HG03066 (cell line): ENCODE measurements around the gene ABHD16A.
"Not testable (repeated sequence)": the region's sequence is repeated elsewhere in the genome, so short reads cannot be mapped to it uniquely, and the experiment has no call there.

Source experiments
- ATAC-seq: cut with Tn5 transposase; IDR thresholded peaks from one replicate; pipeline ENCODE4 v1.9.1; 2021; ENCODE audit warnings: low read depth; ENCODE audit not compliant: unreplicated experiment

Gene ABHD16A

DNA sequence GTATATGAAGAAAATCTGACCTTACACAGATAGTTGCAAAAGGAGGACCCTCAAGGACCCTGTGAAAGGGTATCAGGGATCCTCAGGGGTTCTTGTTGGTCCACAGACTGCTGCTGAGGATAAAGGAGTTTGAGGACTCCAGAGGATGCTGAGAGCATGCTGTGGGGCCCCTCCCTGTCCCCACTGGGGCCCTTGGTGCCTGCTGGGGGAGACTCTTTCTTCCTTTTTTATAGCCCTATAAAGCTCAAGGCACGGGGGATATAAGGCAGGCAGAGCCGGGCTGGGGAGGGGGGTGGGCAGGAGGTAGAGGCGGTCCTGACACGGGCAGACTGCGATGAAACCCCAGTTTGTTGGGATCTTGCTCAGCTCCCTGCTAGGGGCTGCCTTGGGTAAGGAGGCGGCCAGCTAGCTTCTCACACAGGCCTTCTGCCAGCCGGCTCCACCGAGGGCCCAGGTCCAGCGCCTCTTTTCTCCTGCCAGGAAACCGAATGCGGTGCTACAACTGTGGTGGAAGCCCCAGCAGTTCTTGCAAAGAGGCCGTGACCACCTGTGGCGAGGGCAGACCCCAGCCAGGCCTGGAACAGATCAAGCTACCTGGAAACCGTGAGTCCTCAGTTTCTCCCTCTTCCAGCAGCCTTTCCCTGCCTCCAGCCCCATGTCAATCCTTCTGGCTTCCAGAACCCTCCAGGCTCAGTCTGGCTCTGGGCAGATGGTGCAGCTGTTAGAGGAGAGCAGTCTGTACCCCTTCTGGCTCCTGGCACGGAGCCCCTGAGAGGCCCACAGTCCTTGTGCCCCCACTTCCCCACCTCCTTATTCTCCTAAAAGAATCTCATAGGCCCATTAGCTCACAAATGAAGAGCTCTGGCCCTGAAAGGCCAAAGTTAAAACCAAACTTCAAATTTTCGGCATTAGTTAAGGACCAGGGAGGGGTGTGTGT lies 12.2 kb upstream of the ABHD16A start, which contains the start of gene LY6G6D:
LY6G6D (plus strand) TSS at position 327 of the 937 bp plus-strand sequence; CDS start at position 335, 8 bp downstream.
- no peak for ATAC-seq

DNA sequence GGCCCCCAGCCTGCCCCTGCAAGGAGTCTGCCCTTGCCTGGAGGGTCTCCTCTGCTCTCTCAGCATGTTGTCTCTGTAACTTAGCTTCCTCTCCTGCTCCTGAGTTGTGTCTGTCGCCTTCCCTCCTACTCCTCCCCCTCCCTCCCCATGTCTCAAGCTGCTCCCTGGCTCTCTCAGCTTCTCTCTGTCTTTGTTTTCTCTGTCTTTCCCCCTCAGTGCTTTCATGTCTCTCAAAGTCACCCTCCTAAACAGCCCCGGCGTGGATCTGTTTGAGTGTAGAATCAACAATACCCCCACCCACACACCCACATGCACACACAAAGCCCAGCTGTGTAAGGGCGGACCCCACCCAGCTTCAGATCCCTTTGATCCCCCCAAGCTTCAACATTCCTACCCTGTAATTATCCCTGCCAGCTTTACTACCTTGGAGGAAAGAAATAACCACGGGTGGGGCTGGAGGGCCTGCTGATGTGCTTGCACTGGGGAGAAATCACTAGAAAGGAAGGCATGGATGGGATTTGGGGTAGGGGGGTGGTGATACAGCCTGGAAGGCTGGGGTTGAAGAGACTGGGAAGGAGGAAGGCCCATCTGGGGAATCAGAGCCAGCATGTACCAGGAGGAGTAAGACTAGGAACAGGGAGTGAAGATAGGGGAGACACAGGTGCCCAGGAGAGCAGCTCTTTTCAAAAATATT lies 11.0 kb upstream of the ABHD16A start:
- ATAC-seq, result no peak

DNA sequence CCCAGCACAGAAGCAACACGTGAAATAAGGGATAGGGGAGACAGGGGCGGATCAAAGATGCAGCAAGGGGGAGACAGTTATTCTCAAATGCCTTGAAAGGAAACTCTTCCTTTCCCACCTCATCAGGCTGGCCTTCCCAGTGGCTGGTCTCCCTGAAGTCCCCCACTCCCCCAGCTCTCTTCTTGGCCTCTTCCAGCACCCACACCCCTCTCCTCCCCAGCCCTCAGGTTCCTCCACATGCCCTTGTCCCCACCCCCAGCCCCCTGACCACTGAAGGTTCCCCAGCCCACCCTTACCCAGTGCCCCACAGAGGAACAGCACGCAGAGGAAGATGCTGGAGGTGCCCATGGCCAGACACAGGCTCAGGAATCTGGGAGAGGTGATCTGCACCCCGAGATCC lies 10.3 kb upstream of the ABHD16A start:
- no peak for ATAC-seq

DNA sequence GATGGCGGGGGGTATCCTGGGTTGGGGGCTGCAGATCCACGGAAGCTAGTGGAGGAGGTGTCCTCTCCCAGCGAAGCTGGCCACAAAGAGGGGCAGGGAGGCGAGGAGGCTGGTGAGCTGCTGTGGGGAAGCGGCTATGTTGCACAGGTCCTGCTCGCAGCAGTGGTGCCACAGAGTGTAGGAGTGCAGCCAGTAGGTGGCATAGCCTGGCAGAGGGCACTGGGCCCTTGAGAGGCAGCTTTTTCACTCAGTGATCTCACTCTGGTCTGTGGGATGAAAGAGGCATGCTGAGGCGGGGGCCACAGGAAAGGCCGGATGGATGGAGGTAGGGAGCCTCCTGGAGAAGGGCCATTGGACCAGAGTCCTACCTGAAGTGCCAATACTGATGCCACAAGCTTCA lies 9.2 kb upstream of the ABHD16A start:
- ATAC-seq, result no peak

DNA sequence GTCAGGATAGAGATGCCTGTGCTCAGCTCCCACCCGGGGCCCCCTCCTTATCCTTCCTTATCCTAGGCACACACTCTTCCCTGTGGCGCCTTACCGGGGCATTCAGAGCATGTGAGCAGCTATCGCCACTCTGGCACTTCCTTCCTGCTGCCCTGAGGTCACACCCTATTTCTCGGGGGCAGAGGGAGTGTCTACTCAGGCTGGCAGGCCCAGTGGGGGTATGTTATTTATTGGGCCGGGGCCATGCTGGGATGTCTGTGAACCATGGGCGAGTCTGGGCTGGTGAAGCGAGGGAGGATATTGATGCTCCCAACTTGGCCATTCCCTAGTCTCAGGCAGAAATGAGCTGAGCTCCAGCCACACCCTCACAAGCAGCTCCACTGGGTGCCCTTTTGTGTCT lies 8.1 kb upstream of the ABHD16A start:
- no peak for ATAC-seq

DNA sequence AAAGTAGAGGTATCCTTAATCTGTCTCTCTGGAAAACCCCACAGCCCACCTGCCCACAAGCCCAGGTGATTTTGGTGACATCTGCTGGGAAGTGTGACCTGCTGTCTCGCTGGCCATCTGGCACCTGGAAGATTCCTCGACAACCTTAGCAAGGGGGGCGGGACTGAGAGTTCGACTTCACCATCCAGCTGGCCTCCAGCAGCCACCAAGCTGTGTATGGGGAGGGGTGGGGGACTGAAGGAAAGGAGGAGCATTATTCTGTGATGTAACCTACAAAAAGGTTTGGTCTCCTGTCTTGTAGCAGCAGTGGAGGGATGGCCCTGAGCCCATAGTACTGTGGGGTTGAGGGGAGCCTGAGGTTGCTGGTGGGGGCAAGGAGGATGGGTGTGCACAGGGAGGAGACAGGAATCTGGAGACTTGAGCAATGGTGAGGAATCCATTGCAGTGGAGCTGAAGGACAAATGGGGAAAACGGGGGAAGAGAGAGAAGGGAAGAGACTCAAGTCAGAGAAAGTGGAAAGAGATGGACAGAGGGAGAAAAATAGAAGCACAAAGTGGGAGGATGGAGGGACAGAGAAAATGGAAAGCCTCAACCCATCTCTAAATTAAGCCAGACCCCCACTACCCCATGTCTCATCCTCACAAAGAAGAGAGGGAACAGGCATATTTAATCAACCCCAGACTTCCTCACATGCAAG lies 7.5 kb upstream of the ABHD16A start:
- ATAC-seq, result no peak

DNA sequence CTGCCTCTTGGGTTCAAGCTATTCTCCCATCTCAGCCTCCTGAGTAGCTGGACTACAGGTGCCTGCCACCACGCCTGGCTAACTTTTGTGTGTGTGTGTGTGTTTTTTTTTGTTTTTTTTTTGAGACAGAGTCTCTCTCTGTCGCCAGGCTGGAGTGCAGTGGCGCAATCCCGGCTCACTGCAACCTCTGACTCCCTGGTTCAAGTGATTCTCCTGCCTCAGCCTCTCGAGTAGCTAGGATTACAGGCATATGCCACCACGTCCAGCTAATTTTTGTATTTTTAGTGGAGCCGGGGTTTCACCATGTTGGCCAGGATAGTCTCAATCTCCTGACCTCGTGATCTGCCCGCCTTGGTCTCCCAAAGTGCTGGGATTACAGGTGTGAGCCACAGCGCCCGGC lies 6.0 kb upstream of the ABHD16A start:
- ATAC-seq, result not testable (repeated sequence)

DNA sequence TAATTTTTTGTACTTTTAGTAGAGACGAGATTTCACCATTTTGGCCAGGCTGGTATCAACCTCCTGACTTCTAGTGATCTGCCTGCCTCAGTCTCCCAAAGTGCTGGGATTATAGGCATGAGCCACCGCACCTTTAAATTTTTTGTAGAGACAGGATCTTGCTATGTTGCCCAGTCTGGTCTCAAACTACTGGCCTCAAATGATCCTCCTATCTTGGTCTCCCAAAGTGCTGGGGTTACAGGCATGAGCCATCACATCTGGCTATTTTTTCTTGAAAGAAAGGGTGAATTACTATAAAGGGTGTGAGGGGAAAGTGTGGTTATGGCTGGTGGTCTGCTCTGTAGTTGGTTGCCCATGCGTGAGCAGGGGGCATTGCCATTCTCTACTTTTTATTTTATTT lies 5.1 kb upstream of the ABHD16A start:
- no peak for ATAC-seq

DNA sequence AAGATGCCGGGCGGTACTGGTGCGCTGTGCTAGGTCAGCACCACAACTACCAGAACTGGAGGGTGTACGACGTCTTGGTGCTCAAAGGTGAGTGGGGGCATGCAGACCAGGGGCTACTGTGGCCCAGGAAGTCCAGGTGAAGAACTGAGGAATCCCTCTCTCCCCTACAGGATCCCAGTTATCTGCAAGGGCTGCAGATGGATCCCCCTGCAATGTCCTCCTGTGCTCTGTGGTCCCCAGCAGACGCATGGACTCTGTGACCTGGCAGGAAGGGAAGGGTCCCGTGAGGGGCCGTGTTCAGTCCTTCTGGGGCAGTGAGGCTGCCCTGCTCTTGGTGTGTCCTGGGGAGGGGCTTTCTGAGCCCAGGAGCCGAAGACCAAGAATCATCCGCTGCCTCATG lies 4.6 kb upstream of the ABHD16A start:
- ATAC-seq, result no peak

DNA sequence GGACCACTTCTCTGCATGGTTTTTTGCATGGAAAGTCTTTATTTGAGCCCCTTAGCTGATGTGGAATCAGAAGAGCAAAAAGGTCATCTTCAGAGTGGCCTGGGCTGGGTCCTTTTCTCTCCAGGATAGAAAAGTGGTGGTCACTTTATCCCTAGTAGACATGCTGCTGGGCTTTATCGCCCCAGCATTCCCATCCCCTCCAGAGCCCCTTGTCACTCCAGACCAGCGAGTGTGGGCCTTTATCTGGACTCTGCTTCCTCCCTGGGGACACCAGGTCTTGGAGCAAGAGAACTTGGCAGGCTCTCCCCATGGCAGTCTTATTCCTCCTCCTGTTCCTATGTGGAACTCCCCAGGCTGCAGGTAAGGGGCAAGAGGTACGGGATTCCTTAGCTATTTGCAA lies 3.5 kb upstream of the ABHD16A start, which contains the start of gene LY6G6F:
LY6G6F (plus strand) TSS at position 268 of the 400 bp plus-strand sequence; CDS start at position 309, 41 bp downstream.
- ATAC-seq, result no peak

DNA sequence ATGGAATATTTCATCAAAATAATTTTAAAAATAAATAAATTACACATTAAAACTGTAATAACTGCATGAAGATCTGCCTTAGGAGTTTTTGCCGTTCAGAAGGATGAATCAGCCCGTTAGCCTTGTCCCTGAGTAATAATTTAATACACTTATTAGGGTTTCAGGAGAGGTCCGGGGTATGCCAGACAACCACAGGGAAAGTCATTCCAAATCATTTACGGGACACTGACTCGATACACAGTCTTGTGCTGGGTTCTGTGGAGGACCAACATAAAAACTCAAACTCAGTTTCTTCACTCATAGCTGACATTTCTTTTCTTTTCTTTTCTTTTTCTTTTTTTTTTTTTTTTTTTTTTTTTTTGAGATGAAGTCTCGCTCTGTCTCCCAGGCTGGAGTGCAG lies 2.8 kb upstream of the ABHD16A start:
- ATAC-seq, result no peak

DNA sequence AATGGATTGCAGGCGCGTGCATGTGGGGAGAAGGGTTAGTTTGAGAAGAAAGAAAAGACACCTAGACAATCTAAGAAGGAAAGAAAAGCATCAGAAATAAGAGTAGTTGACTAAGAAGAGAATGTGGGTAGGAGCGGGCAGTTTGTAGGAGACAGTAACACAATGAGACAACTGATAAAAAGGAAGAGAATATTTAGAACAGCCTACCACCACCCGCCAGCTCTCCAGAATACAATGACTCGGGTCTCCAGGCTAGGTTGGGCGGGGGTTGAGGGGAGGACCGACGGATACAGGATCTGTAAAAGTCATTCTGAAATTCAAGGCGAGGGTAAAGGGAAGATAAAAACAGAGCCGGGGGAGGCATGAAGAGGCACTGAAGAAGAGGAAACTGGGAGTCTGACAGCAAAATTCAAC lies 712 bp downstream of the ABHD16A start:
- ATAC-seq, result no peak

DNA sequence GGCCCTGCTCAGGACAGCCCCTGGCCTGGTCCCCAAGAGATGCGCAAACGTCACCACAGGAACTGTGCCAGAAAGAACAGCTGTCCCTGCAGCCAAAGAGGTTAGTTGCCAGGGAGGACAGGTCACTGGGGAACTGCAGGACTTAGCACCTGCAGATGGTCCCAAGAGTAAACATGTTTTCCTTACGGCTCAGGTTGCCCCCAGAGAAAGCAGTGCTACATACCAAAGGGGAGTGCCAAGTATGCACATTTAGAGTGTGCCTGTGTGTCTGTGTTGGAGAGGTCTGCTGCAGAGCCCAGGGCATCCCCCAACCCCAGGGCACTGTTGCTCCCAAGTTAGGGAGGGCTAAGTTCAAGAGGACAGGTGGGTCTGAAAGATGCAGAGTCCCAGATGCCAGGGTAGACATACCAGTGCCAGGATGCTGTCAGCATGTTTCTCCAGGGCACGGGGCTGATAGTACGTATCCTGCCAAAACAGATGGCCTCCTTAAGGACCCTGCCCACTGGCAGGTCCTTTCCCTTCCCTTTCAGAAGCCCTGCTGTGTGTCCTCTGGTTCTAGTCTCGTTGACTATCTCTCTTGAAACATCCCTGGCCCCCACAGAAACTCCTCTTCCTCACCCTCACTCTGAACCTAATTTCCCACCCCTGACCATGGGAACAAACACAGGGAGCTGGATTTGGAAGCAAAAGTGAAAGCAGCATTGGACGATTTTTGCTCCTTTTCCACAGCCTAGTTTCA lies 1.3 kb downstream of the ABHD16A start:
- ATAC-seq, result no peak

DNA sequence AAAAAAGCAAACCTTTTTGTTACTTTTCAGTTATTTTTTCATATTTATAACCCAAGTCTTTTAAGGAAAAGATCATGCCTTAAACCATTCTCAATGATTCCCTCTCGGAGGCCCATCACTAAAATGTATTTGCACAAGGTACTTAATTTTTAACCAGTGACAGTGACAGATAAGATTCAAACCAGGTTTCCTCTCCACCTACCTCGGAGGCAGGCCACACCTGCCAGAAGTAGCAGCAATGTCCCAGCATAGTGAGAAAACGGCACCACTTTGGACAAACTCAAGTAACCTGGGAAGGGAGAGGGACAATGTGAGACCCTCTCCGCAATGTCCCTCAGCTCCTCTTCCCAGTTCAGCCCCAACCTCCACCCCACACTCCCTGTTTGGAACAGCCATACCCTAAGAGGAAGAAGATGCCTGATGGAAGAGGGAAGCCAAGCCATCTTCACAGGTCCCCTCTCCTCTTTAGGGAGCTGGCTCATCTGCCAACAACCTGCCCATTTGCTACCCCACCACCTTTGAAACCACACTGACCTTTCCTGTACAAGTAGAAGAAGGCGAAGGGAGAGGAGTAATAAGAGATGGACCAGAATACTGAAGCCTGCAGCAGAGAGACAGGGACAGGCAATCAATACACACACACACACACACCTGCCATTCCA lies 2.3 kb downstream of the ABHD16A start:
- no peak for ATAC-seq

DNA sequence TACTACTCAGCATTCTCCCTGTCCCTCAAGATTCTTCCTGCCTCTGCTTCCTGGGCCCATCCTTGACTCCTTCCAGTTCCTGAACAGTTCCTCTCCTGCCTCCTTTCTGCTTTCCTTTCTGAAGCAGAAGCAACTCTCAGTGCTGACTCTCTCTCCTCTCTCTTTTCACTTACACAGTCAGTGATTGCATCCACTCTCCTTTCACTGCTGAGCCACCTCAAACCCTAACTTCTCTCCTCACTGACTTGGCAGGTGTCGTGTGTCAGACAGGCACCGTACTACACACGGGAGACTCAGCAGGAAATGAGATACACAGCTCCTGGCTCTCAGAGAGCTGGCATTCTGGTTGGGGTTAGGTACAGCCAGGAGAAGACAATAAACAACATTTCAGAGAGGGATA lies 5.6 kb downstream of the ABHD16A start:
- no peak for ATAC-seq

DNA sequence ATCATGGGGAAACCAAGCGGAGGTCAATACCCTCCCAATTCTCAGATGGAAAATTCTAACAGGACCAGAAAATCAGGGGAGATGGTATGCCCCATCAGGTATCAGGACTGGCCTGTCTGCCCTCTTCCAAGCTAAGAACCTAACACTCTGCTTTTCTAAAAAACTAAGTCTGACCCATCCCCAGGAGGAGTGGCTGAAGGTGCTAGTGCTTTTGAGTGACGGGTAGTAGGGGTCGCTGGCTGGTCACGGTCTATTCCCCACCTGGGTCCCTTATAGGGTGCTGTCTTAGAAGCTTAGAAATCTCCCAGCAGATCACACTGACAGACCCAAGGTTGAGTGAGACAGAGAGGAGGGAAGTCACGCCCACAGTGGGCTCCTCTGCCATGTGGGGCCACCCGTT lies 9.6 kb downstream of the ABHD16A start:
- ATAC-seq, result no peak

DNA sequence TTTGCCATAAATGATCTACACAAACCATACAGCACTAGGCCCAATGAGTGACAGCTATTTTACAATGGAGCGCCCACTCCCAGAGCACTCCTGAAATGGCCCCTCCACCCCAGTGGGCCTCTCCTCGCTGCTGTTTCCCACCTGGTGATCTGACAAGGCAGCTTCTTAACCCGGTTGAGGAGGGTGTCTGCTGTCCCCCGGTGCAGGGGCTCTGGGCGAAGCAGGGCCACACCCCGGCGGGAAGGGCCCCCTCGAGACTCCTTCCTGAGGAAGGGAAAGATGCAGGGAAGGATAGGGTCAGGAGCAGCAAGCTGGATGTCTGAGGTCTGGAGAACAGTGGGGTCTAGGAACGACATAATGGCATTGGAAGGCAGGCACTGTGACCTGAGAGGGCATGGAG lies 10.2 kb downstream of the ABHD16A start:
- no peak for ATAC-seq

DNA sequence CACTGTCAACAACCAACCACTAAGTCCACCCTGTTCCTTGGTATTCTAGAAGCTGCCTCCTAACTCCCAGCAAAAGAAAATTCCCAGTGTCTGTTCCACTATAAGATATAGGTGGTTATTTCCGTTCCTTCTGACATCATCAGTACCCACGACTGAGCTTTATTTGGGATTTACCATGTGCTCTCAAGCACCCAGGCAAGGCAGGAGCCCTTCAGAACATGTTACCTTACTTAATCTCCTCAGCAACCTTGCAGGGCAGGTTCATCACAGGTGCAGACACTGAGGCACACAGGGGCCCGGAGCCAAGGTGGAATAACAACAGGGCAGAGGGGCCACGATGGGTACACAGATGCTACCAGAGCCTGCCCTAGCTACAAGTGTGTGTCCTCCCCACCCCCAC lies 10.8 kb downstream of the ABHD16A start:
- no peak for ATAC-seq

DNA sequence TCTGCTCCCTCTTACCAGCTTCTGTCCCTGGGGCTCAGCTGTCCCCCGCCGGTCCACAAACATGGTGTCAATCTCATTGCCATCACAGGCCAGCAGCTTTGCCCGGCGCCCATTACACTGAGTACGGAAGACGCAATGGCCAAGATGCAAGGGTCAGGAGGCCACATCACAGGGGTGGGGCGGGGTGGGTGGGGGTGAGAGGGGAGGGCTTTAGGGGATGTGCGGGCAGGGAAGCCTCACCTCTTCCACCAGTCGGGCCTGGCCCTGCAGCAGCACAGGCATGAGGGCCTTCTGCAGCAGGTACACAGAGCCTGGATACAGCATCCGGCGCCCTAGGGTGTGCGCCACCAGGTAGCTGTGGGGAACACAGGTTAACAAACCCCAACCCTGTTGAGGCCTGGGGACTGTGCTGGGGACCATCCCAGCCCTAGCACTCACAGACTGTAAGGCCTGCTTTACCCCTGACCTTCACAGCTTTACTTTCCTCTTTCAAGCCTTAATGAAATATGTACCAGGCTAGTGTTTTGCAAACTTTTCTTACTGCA lies 11.5 kb downstream of the ABHD16A start:
- ATAC-seq, result no peak

DNA sequence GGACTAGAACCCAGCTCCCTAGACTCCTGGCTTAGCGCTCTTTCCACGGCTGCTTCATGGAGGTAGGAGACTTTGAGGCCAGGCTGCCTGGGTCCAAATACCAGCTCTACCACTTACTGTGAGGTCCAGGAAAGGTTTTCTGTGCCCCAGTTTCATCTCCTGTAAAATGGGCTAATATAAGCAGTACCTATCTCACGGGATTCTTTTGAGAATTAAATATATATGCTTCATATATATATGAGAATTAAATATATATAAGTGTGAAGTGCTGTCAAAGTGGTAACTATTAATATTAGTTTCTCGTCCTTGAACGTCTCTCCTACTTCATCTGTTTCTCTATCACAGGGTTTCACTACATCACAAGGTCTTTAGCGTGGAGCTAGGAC lies 12.1 kb downstream of the ABHD16A start:
- ATAC-seq, result no peak
